K562 (cell line): ENCODE data around the gene RALY. TPM values are rescaled to one million over a fixed set of nuclear protein-coding genes. Genes with fewer than 3 reads are reported as not detected.

ENCODE experiments used
- MCM3 ChIP-seq: fragments of 450-650 bp; IDR thresholded peaks from 2 replicates; pipeline ENCODE4 v1.6.1; 2016
- MEF2A ChIP-seq: IDR thresholded peaks from 2 replicates; pipeline ENCODE4 v1.6.1; 2011; ENCODE audit warnings: low read depth, mild to moderate bottlenecking, low read length, moderate library complexity; ENCODE audit not compliant: control insufficient read depth
- SIX5 ChIP-seq, 2 experiments: IDR thresholded peaks; 2 replicates each; pipeline ENCODE4 v1.6.1; 2011; ENCODE audit warnings: low read length in 2 of 2, borderline replicate concordance in 1 of 2, low read depth in 1 of 2, mild to moderate bottlenecking in 1 of 2, moderate library complexity in 1 of 2; ENCODE audit not compliant: insufficient read depth in 1 of 2
- ZNF431 ChIP-seq: sonication (generic); formaldehyde crosslinking; IDR thresholded peaks from 2 replicates; pipeline ENCODE4 v1.8.0; 2022; ENCODE audit warnings: mild to moderate bottlenecking, missing genetic modification reagents
- ZNF512 ChIP-seq: IDR thresholded peaks from 2 replicates; pipeline ENCODE4 v1.6.1; 2016; ENCODE audit warnings: missing genetic modification characterization, missing compliant biosample characterization
- polyA plus RNA-seq, 8 experiments: library from polyadenylated mRNA; depleted of rRNA in 4 of 8; stranded (reverse) in 5 of 8; unstranded in 3 of 8; fragments of >200 nt; fragmentation: Nextera tagmentation in 2 of 8; fragmentation: Illumina TruSeq in 1 of 8; extraction: Ambion mirVana in 2 of 8; extraction: Trizol in 1 of 8; gene quantifications; 2 replicates each; pipeline versions ENCODE4 v1.2.1 to v1.2.3, GENCODE V29; 2011 to 2014; ENCODE audit warnings: inconsistent platforms in 1 of 8, missing spikeins in 1 of 8
- total RNA-seq, 7 experiments: library from RNA; depleted of rRNA in 6 of 7; stranded (reverse); fragments of >200 nt in 6 of 7; fragmentation: Illumina TruSeq in 2 of 7; extraction: Trizol in 2 of 7; gene quantifications; 2 replicates each; pipeline versions ENCODE4 v1.2.1 to v1.2.3, GENCODE V29; 2011 to 2021; ENCODE audit warnings: low replicate concordance in 1 of 7
- TF ChIP-seq, protein P1 (sequence below), 3 experiments: fragments of 200-800 bp in 1 of 3; sonication (Bioruptor generic) in 1 of 3; sonication (generic) in 1 of 3; formaldehyde crosslinking in 1 of 3; IDR thresholded peaks; 2 replicates each; pipeline versions ENCODE4 v1.6.1 to v1.8.0; 2016 to 2022; ENCODE audit warnings: mild to moderate bottlenecking in 2 of 3, missing compliant biosample characterization in 2 of 3, missing genetic modification characterization in 2 of 3, missing genetic modification reagents in 1 of 3

Gene RALY
- total and polyA plus RNA-seq, 9 of the 15 experiments (the other 6 are each of a cell fraction or from before 2014, with no cell fraction given): 0.80 to 207 (median 128) TPM

GRCh38 chr20:33992923-33993575 is 662 bp upstream of the RALY start (continued):
- TF ChIP-seq MEF2A (no peak), MCM3 (no peak), SIX5 (IDR thresholded peaks at IDR 0.05; ENCODE audit: borderline replicate concordance in 1 of 2, insufficient read depth in 1 of 2, low read depth in 1 of 2, low read length in 2 of 2) (no peak), ZNF431 (CRISPR knock-in tag) (no peak), ZNF512 (tag) (no peak)
- TF ChIP-seq, protein P1, sequence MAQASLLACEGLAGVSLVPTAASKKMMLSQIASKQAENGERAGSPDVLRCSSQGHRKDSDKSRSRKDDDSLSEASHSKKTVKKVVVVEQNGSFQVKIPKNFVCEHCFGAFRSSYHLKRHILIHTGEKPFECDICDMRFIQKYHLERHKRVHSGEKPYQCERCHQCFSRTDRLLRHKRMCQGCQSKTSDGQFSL (CRISPR knock-in tag; IDR thresholded peaks at IDR 0.05): no peak
- TF ChIP-seq, protein P1 (tag; IDR thresholded peaks at IDR 0.05): no peak
